Peyer's patch (tissue), 4 donors: Measurements from ENCODE around the gene PELI2.

ENCODE experiments used
- CTCF ChIP-seq, 6 experiments: fragments of 450-650 bp in 4 of 6; fragments of 200-600 bp in 2 of 6; sonication (generic) in 1 of 6; IDR thresholded peaks; one replicate each; pipeline ENCODE4 v1.5.1; 2017 to 2019; ENCODE audit warnings: antibody characterized with exemption in 6 of 6, mild to moderate bottlenecking in 3 of 6, moderate library complexity in 1 of 6
- POLR2A ChIP-seq, 2 donors: fragments of 450-650 bp; IDR thresholded peaks; one replicate each; pipeline ENCODE4 v1.5.1; 2017; ENCODE audit warnings: antibody characterized with exemption in 2 of 2, mild to moderate bottlenecking in 2 of 2, moderate library complexity in 2 of 2

- TF ChIP-seq CTCF (IDR thresholded peaks at IDR 0.05) (no peak), POLR2A (IDR thresholded peaks at IDR 0.05) (no peak)
Observed at GRCh38 chr14:56273951-56274350, 155.7 kb downstream of the PELI2 start.
